Neural cell (in vitro differentiated cells): Measurements from ENCODE around the gene AP1M2. TPM values are rescaled to one million over a fixed set of nuclear protein-coding genes. Genes with fewer than 3 reads are reported as not detected.

Experiments used
- H2AFZ ChIP-seq: fragments of 200-600, 300-800 bp; sonication (generic), shearing (Covaris generic); 2 replicates; pipeline ENCODE4 v1.6.0; 2014; ENCODE audit warnings: low read depth, mild to moderate bottlenecking, antibody characterized with exemption, low read length, moderate library complexity
- H3F3A ChIP-seq: fragments of 200-600 bp; shearing (Covaris generic); 2 replicates; pipeline ENCODE4 v1.6.1; 2016; ENCODE audit warnings: mild to moderate bottlenecking, moderate library complexity, mixed read lengths, antibody characterized with exemption, low read length; ENCODE audit not compliant: insufficient read depth, poor library complexity, severe bottlenecking
- H3K27ac ChIP-seq: fragments of 200-600, 300-800 bp; sonication (generic), shearing (Covaris generic); 2 replicates; pipeline ENCODE4 v1.5.1; 2014; ENCODE audit warnings: mild to moderate bottlenecking, low read length, moderate library complexity
- H3K27me3 ChIP-seq: fragments of 300-800, 200-600 bp; sonication (generic), shearing (Covaris generic); 2 replicates; pipeline ENCODE4 v1.6.0; 2014; ENCODE audit warnings: mild to moderate bottlenecking, low read depth, low read length, moderate library complexity; ENCODE audit not compliant: insufficient read depth
- H3K36me3 ChIP-seq: fragments of 300-800, 200-600 bp; sonication (generic), shearing (Covaris generic); 2 replicates; pipeline ENCODE4 v1.5.1; 2014; ENCODE audit warnings: mild to moderate bottlenecking, antibody characterized with exemption, low read length, moderate library complexity; ENCODE audit not compliant: insufficient read depth
- H3K4me2 ChIP-seq: fragments of 300-800, 200-600 bp; sonication (generic), shearing (Covaris generic); 2 replicates; pipeline ENCODE4 v1.6.0; 2014; ENCODE audit warnings: mild to moderate bottlenecking, low read length
- H3K4me3 ChIP-seq: fragments of 300-800, 200-600 bp; sonication (generic), shearing (Covaris generic); 2 replicates; pipeline ENCODE4 v1.5.1; 2014; ENCODE audit warnings: mild to moderate bottlenecking, low read length, moderate library complexity
- H3K79me2 ChIP-seq: fragments of 200-600 bp; shearing (Covaris generic); replicated peaks from 2 replicates; pipeline ENCODE4 v1.6.0; 2014; ENCODE audit warnings: mild to moderate bottlenecking, low read length, moderate library complexity; ENCODE audit not compliant: insufficient read depth
- H3K9ac ChIP-seq: fragments of 300-800, 200-600 bp; sonication (generic), shearing (Covaris generic); 2 replicates; pipeline ENCODE4 v1.6.1; 2016; ENCODE audit warnings: mild to moderate bottlenecking, low read length, mixed read lengths
- H3K9me2 ChIP-seq: fragments of 200-600 bp; shearing (Covaris generic); 2 replicates; pipeline ENCODE4 v1.6.1; 2016; ENCODE audit warnings: mild to moderate bottlenecking, low read length, mixed read lengths; ENCODE audit not compliant: insufficient read depth
- H3K9me3 ChIP-seq: fragments of 200-600, 300-800 bp; sonication (generic), shearing (Covaris generic); 2 replicates; pipeline ENCODE4 v1.6.1; 2016; ENCODE audit warnings: mild to moderate bottlenecking, mixed run types, low read length, moderate library complexity, mixed read lengths
- H4K20me1 ChIP-seq: fragments of 200-600 bp; shearing (Covaris generic); 2 replicates; pipeline ENCODE4 v1.6.1; 2016; ENCODE audit warnings: mild to moderate bottlenecking, mixed run types; ENCODE audit not compliant: insufficient read depth
- EP300 ChIP-seq: fragments of 450-650 bp; conservative IDR thresholded peaks from 2 replicates; pipeline ENCODE4 v1.6.1; 2014; ENCODE audit warnings: antibody characterized with exemption, mild to moderate bottlenecking, moderate library complexity; ENCODE audit not compliant: poor library complexity, severe bottlenecking
- EZH2 ChIP-seq: fragments of 200-600, 300-800 bp; shearing (Covaris generic), sonication (generic); IDR thresholded peaks from 2 replicates; pipeline ENCODE4 v1.6.1; 2014; ENCODE audit warnings: antibody characterized with exemption, low read length, borderline replicate concordance, mild to moderate bottlenecking; ENCODE audit not compliant: insufficient read depth, poor library complexity, severe bottlenecking
- MXI1 ChIP-seq: fragments of 450-650 bp; conservative IDR thresholded peaks from 2 replicates; pipeline ENCODE4 v1.6.1; 2014; ENCODE audit warnings: antibody characterized with exemption, mild to moderate bottlenecking; ENCODE audit not compliant: poor library complexity, severe bottlenecking
- POLR2AphosphoS5 ChIP-seq: IDR thresholded peaks from 2 replicates; pipeline ENCODE4 v1.6.1; 2012
- RAD21 ChIP-seq: fragments of 450-650 bp; conservative IDR thresholded peaks from 2 replicates; pipeline ENCODE4 v1.6.1; 2014; ENCODE audit warnings: antibody characterized with exemption, mild to moderate bottlenecking, moderate library complexity
- SMC3 ChIP-seq: fragments of 450-650 bp; conservative IDR thresholded peaks from 2 replicates; pipeline ENCODE4 v1.6.1; 2014; ENCODE audit warnings: antibody characterized with exemption, mild to moderate bottlenecking, moderate library complexity; ENCODE audit not compliant: poor library complexity
- TAF1 ChIP-seq: IDR thresholded peaks from 2 replicates; pipeline ENCODE4 v1.6.1; 2012; ENCODE audit warnings: low read depth
- polyA plus RNA-seq: library from polyadenylated mRNA; depleted of rRNA; stranded (reverse); fragments of >200 nt; gene quantifications from 2 replicates; pipeline ENCODE4 v1.2.3, GENCODE V29; 2014
- TF ChIP-seq, protein P1 (sequence below): IDR thresholded peaks from 2 replicates; pipeline ENCODE4 v1.6.1; 2012; ENCODE audit warnings: borderline replicate concordance
- TF ChIP-seq, protein P2 (sequence below): fragments of 450-650 bp; IDR thresholded peaks from 2 replicates; pipeline ENCODE4 v1.5.1; 2014; ENCODE audit warnings: antibody characterized with exemption, mild to moderate bottlenecking, moderate library complexity; ENCODE audit not compliant: poor library complexity, severe bottlenecking

AP1M2 gene
- polyA plus RNA-seq, 1 donor from 2014 or later, result 0.38 TPM

DNA sequence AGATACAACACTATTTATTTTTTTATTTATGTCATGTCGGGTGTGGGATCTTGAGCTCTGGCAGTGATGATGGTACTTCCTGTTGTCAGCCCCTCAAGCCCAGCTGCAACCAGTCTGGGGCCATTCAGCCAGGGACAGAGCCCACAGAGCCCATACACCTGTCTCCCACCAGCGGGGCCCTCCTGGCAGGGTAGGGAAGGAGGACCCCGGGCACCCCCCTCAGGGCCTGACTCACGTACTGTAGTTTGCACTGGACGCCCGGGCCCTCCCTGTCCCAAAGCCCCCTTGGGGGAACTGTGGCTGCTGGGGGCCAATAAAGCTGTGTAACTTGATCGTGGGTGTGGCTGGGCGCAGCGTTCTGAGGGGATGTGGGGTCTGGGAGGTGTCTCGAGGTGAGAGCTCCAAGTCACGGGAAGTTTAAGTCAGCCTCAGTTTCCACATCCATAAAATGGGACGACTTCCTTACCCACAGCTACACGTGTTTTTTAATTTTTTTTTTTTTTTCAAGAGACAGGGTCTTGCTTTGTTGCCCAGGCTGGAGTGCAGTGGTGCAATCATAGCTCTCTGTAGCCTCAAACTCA is 33.9 kb downstream of the AP1M2 start:
- Histone ChIP-seq H3K4me3 (no peak overlapping the region), H3K36me3 (peaks cover 7% of the 10 kb centered on the region), H3K79me2 (peaks cover 3% of the 10 kb centered on the region), H3F3A (no peaks in the 10 kb centered on the region), H3K9ac (no peak overlapping the region), H2AFZ (no peak overlapping the region), H3K9me3 (no peaks in the 10 kb centered on the region), H3K4me2 (no peak overlapping the region), H3K27me3 (no peaks in the 10 kb centered on the region), H3K9me2 (no peaks in the 10 kb centered on the region), H3K27ac (no peak overlapping the region), H4K20me1 (no peaks in the 10 kb centered on the region)
- TF ChIP-seq EZH2 (no peak), POLR2AphosphoS5 (no peak), TAF1 (no peak), SMC3 (no peak)
- TF ChIP-seq, protein P1, sequence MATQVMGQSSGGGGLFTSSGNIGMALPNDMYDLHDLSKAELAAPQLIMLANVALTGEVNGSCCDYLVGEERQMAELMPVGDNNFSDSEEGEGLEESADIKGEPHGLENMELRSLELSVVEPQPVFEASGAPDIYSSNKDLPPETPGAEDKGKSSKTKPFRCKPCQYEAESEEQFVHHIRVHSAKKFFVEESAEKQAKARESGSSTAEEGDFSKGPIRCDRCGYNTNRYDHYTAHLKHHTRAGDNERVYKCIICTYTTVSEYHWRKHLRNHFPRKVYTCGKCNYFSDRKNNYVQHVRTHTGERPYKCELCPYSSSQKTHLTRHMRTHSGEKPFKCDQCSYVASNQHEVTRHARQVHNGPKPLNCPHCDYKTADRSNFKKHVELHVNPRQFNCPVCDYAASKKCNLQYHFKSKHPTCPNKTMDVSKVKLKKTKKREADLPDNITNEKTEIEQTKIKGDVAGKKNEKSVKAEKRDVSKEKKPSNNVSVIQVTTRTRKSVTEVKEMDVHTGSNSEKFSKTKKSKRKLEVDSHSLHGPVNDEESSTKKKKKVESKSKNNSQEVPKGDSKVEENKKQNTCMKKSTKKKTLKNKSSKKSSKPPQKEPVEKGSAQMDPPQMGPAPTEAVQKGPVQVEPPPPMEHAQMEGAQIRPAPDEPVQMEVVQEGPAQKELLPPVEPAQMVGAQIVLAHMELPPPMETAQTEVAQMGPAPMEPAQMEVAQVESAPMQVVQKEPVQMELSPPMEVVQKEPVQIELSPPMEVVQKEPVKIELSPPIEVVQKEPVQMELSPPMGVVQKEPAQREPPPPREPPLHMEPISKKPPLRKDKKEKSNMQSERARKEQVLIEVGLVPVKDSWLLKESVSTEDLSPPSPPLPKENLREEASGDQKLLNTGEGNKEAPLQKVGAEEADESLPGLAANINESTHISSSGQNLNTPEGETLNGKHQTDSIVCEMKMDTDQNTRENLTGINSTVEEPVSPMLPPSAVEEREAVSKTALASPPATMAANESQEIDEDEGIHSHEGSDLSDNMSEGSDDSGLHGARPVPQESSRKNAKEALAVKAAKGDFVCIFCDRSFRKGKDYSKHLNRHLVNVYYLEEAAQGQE, result no peak

DNA sequence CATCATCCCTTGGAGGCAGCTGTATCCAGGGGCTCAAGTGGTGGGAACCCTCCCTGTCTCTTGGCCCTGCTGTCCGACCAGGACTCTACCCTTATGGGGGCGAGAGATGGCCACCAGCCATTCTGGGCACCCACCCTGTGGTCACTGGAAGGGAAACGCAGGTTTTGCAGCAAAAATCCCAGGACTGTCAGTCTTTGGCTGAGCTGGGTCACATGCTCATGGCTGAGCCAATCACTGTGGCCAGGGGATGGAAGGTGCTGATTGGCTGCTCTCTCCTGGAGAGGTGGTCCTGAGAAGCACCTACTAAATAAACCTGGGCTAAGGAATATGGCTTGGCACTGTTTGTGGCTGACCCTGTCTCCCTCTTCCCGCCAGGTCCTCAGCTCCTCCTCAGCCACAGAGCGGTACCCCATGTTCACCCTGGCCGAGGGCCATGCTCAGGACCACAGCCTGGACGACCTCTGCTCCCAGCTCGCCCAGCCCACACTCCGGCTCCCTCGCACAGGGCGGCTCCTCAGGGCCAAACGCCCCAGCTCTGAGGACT is 34.5 kb downstream of the AP1M2 start:
- no peak overlapping the region for H3K4me3 ChIP-seq
- H3F3A ChIP-seq, result no peaks in the 10 kb centered on the region
- peaks cover 7% of the 10 kb centered on the region for H3K36me3 ChIP-seq
- no peak overlapping the region for H2AFZ ChIP-seq
- H3K27ac ChIP-seq, result no peak overlapping the region
- H3K9me2 ChIP-seq, result no peaks in the 10 kb centered on the region
- H3K4me2 ChIP-seq, result no peak overlapping the region
- H4K20me1 ChIP-seq, result no peaks in the 10 kb centered on the region
- no peak for TF ChIP-seq RAD21
- no peak for TF ChIP-seq SMC3
- TF ChIP-seq, protein P1, result no peak
- TF ChIP-seq EP300, result no peak
- no peak for TF ChIP-seq TAF1
- TF ChIP-seq POLR2AphosphoS5, result no peak
- TF ChIP-seq, protein P2, sequence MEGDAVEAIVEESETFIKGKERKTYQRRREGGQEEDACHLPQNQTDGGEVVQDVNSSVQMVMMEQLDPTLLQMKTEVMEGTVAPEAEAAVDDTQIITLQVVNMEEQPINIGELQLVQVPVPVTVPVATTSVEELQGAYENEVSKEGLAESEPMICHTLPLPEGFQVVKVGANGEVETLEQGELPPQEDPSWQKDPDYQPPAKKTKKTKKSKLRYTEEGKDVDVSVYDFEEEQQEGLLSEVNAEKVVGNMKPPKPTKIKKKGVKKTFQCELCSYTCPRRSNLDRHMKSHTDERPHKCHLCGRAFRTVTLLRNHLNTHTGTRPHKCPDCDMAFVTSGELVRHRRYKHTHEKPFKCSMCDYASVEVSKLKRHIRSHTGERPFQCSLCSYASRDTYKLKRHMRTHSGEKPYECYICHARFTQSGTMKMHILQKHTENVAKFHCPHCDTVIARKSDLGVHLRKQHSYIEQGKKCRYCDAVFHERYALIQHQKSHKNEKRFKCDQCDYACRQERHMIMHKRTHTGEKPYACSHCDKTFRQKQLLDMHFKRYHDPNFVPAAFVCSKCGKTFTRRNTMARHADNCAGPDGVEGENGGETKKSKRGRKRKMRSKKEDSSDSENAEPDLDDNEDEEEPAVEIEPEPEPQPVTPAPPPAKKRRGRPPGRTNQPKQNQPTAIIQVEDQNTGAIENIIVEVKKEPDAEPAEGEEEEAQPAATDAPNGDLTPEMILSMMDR, result no peak
- TF ChIP-seq EZH2, result no peak
- TF ChIP-seq MXI1, result no peak
- no peaks in the 10 kb centered on the region for H3K27me3 ChIP-seq
- no peaks in the 10 kb centered on the region for H3K9me3 ChIP-seq
- peaks cover 3% of the 10 kb centered on the region for H3K79me2 ChIP-seq
- no peak overlapping the region for H3K9ac ChIP-seq
